ENCODE data around the gene PPP1R12A.

Gene PPP1R12A

GRCh38 chr12:79935624-79936345 is 888 bp upstream of the PPP1R12A start:
- peak; percentile 23 for DNase-seq (ENCODE audit: low read depth)
- TF ChIP-seq, protein P1, sequence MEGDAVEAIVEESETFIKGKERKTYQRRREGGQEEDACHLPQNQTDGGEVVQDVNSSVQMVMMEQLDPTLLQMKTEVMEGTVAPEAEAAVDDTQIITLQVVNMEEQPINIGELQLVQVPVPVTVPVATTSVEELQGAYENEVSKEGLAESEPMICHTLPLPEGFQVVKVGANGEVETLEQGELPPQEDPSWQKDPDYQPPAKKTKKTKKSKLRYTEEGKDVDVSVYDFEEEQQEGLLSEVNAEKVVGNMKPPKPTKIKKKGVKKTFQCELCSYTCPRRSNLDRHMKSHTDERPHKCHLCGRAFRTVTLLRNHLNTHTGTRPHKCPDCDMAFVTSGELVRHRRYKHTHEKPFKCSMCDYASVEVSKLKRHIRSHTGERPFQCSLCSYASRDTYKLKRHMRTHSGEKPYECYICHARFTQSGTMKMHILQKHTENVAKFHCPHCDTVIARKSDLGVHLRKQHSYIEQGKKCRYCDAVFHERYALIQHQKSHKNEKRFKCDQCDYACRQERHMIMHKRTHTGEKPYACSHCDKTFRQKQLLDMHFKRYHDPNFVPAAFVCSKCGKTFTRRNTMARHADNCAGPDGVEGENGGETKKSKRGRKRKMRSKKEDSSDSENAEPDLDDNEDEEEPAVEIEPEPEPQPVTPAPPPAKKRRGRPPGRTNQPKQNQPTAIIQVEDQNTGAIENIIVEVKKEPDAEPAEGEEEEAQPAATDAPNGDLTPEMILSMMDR (IDR thresholded peaks at IDR 0.05; ENCODE audit: insufficient read depth, low read depth, low read length, missing control alignments): no peak
- peak overlapping the region; percentile 84 for H3K4me3 ChIP-seq (ENCODE audit: low read length)

GRCh38 chr12:79934281-79935020 is 446 bp downstream of the PPP1R12A start:
- peak overlapping the region; percentile 84 for H3K4me3 ChIP-seq (ENCODE audit: low read length)
- DNase-seq (ENCODE audit: low read depth): no peak
- TF ChIP-seq, protein P1 (IDR thresholded peaks at IDR 0.05; ENCODE audit: insufficient read depth, low read depth, low read length, missing control alignments): no peak

- TF ChIP-seq, protein P1 (IDR thresholded peaks at IDR 0.05; ENCODE audit: insufficient read depth, low read depth, low read length, missing control alignments): no peak
- peak; percentile 20 for DNase-seq (ENCODE audit: low read depth)
- peak overlapping the region; percentile 84 for H3K4me3 ChIP-seq (ENCODE audit: low read length)
These were observed 1.2 kb downstream of the PPP1R12A start for GRCh38 chr12:79933532-79934264.

DNA sequence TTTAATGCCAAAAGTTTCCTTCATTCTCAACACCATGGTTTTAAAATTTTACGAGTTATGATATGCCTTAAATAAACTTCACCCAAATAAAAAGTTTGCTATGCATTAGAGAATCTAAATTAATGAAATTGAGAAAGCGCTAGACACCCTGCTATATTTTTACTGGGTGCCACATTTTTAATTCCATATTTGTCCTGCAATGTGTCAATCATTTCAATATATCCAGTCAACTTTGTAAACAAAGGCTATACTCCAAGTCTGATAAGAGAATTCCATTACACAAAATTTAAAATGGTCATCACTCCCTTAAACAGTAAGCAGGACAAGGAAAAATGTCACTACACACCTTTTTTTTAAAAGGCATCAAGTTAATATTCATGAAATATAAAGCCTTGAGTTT is 1.9 kb downstream of the PPP1R12A start:
- TF ChIP-seq, protein P1 (IDR thresholded peaks at IDR 0.05; ENCODE audit: insufficient read depth, low read depth, low read length, missing control alignments): no peak
- H3K4me3 ChIP-seq (ENCODE audit: low read length): peak overlapping the region; percentile 84
- no peak for DNase-seq (ENCODE audit: low read depth)

- TF ChIP-seq, protein P1 (IDR thresholded peaks at IDR 0.05; ENCODE audit: insufficient read depth, low read depth, low read length, missing control alignments): no peak
- H3K4me3 ChIP-seq (ENCODE audit: low read length): peak overlapping the region; percentile 84
- DNase-seq (ENCODE audit: low read depth): no peak
These were observed 2.5 kb downstream of the PPP1R12A start for GRCh38 chr12:79932357-79932756.

DNA sequence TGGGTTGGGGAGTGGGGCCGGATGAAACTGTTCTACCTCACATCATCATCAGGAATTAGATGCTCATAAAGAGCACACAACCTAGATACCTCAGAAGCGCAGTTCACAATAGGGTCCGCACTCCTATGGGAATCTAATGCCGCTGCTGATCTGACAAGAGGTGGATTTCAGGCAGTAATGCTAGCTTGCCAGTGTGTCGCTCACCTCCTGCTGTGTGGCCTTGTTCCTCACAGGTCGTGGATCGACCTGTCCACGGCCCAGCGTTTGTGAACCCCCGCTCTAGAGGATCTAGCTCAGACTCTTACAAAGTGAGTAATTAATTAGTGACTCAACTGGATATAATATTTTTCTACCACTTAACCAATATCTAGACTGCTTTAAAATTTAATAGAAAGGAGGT is 5.8 kb downstream of the PPP1R12A start:
- no peak overlapping the region for H3K4me3 ChIP-seq (ENCODE audit: low read length)
- TF ChIP-seq, protein P1 (IDR thresholded peaks at IDR 0.05; ENCODE audit: insufficient read depth, low read depth, low read length, missing control alignments): no peak
- no peak for DNase-seq (ENCODE audit: low read depth)
